ENCODE data around the gene FLYWCH1. TPM values are rescaled to one million over a fixed set of nuclear protein-coding genes. Genes with fewer than 3 reads are reported as not detected.
"Not testable (repeated sequence)": the region's sequence is repeated elsewhere in the genome, so short reads cannot be mapped to it uniquely, and the experiment has no call there.

FLYWCH1 gene
- total RNA-seq, 2 donors from 2014 or later = 31.0 to 37.7 TPM

GRCh38 chr16:2919511-2920255, 8.0 kb downstream of the FLYWCH1 start:
- intact Hi-C loops (cut with DNase I) = loop anchor here (5.0 to 10.0 kb wide), 2 partner anchors 42 to 45 kb away; no protein-coding TSS in a partner anchor
- no peak for DNase-seq (ENCODE audit: low spot score)

- DNase-seq (ENCODE audit: low spot score) = no peak
- intact Hi-C loops (cut with DNase I) = loop anchor here (5.0 to 10.0 kb wide), 2 partner anchors 46 to 49 kb away; no protein-coding TSS in a partner anchor
Observed at GRCh38 chr16:2923481-2923880, 11.8 kb downstream of the FLYWCH1 start.

DNA sequence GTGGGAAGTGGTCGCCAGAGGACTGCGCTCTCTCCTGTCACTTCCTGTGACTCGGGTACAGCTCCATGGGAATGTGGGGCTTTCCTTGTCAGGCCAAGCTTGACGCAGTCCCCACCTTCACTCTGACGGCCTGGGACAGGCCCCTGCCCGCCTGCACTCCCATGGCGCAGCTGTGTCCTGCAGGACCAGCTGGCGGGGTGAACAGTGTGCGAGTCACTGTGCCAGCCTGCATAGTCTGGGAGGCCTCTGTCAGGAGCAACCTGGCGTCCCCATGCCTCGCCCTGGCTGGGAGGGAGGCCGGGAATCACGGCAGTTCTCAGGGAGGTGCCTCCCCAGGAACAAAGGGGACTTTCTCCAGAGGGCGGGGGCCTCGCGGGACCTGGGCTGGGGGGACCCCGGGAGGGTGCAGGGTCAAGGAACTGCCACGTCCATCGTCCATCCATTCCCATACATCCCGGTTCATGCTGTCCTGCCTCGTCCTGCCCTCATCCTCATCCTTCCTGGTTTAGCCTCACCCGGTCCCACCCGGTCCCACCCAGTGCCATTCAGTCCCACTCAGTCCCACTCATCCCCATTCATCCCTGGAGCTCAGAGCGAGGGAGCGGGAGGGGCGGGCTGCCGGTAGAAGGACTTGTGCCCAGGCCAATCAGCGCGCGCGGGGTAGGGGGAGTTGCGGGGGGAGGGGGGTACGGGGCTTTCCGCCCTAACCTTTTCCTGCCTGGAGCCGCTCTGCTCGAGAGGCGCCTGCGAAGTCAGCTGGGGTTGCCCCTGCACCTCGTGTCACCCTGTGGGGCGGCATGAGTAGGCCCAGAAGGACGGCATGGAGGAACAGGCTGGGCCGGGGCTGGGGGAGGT, 13.4 kb downstream of the FLYWCH1 start:
- intact Hi-C loops (cut with DNase I) = loop anchor here (5.0 to 10.0 kb wide), 2 partner anchors 48 to 50 kb away; no protein-coding TSS in a partner anchor

DNA sequence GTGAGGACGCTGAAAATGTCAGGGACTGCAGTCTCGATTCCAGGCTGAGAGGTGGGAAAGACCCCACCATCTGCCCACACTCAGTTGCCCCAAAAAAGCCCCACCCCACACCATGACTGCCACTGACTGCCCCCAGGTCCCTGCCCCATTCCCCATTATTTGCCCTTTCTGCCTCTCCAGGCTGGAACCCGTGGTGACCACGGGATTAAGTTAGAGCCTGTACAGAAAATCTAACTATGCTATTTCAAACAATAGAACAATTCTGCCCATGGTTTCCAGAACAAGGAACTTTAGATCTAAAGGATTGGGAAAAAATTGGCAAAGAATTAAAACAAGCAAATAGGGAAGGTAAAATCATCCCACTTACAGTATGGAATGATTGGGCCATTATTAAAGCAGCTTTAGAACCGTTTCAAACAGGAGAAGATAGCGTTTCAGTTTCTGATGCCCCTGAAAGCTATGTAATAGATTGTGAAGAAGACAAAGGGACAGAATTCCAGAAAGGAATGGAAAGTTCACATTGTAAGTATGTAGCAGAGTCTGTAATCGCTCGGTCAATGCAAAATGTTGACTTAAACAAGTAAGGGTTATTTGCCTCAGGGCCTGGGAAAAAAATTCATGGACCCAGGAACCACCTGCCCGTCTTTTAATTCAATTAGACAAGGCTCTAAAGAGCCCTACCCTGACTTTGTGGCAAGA, 14.4 kb downstream of the FLYWCH1 start:
- no peak for DNase-seq (ENCODE audit: low spot score)
- intact Hi-C loops (cut with DNase I) = loop anchor here in 1 of 2 donors (10.0 kb wide), 1 partner anchor 51 kb away; no protein-coding TSS in a partner anchor

More for the DNA sequence above, 13.4 kb downstream of the FLYWCH1 start:
- no peak for DNase-seq (ENCODE audit: low spot score)

DNA sequence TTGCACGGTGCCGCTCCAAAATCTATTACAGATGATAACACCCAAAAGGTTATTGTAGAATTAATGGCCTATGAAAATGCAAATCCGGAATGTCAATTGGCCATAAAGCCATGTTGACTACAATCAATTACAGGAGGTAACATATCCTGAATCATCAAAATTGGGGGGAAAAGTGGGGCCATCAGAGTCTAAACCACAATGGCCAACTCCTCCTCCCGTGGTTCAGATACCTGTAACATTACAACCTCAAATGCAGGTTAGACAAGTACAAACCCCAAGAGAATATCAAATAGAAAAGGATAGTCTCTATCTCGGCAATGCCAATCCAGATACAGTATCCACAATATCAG, 14.9 kb downstream of the FLYWCH1 start:
- intact Hi-C loops (cut with DNase I) = loop anchor here in 1 of 2 donors (10.0 kb wide), 1 partner anchor 52 kb away; no protein-coding TSS in a partner anchor

GRCh38 chr16:2927010-2927646, 15.4 kb downstream of the FLYWCH1 start:
- intact Hi-C loops (cut with DNase I) = loop anchor here in 1 of 2 donors (10.0 kb wide), 1 partner anchor 52 kb away; no protein-coding TSS in a partner anchor
- DNase-seq (ENCODE audit: low spot score) = peak; percentile 95

More for the DNA sequence above, 14.9 kb downstream of the FLYWCH1 start:
- DNase-seq (ENCODE audit: low spot score) = no peak

DNA sequence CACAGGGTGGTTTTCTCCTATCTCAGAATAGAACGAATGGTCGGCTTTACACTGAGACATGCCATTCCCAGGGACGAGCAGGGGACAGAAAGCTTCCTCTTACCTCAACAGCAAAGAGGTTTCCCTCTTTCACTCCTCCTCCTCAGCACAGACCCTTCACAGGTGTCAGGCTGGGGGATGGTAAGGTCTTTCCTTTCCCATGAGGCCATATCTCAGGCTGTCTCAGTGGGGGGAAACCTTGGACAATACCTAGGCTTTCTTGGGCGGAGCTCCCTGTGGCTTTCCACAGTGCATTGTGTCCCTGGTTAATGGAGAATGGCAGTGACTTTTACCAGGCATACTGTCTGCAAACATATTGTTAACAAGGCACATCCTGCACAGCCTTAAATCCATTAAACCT, 16.4 kb downstream of the FLYWCH1 start:
- intact Hi-C loops (cut with DNase I) = loop anchor here in 1 of 2 donors (10.0 kb wide), 1 partner anchor 53 kb away; no protein-coding TSS in a partner anchor
- DNase-seq (ENCODE audit: low spot score) = not testable (repeated sequence)

DNA sequence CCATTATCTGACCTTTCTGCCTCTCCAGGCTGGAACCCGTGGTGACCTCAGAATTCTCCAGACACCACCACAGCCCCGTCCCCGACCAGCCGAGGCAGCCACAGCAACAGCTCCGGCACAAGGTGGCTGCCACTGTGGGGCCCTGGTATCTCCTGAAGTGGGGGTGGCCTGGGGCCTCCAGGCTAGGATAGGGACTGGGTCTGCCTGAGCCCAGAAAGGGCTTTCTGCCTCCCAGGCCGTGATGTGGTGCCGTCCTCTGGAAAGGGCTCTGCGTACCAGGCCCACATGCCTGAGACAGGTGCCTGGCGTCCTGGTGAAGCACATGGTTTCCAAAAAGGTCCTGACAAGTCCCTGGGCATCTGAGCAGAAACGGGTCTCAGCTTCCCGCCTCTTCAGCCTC, 17.1 kb downstream of the FLYWCH1 start:
- DNase-seq (ENCODE audit: low spot score) = no peak
- intact Hi-C loops (cut with DNase I) = loop anchor here in 1 of 2 donors (10.0 kb wide), 1 partner anchor 54 kb away; no protein-coding TSS in a partner anchor

DNA sequence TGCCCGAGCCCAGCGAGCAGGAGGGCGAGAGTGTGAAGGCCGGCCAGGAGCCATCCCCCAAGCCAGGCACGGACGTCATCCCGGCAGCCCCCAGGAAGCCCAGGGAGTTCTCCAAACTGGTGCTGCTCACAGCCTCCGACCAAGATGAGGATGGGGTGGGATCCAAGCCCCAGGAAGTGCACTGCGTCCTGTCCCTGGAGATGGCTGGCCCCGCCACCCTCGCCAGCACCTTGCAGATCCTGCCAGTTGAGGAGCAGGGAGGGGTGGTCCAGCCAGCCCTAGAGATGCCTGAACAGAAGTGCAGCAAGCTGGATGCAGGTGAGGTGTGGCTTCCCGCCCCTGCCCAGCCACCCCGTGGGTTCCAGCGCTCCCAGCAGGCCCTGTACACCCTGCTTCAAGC, 18.0 kb downstream of the FLYWCH1 start:
- no peak for DNase-seq (ENCODE audit: low spot score)
- intact Hi-C loops (cut with DNase I) = loop anchor here in 1 of 2 donors (10.0 kb wide), 1 partner anchor 55 kb away; no protein-coding TSS in a partner anchor

DNA sequence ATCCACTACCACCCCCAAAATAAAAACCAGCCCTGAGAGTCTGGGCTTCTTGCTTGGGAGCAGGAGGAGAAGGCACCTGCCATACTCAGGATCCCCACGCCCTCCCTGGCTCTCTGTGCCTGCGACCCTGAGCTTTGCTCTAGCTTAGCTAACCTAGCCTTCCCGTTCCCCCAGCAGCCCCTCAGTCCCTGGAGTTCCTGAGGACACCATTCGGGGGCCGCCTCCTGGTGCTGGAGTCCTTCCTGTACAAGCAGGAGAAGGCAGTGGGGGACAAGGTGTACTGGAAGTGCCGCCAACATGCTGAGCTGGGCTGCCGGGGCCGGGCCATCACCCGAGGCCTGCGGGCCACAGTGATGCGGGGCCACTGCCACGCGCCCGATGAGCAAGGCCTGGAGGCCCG, 18.5 kb downstream of the FLYWCH1 start:
- intact Hi-C loops (cut with DNase I) = no loop called here
- DNase-seq (ENCODE audit: low spot score) = no peak

GRCh38 chr16:2931231-2931914, 19.6 kb downstream of the FLYWCH1 start:
- DNase-seq (ENCODE audit: low spot score); intact Hi-C loops (cut with DNase I): not testable (repeated sequence)

DNA sequence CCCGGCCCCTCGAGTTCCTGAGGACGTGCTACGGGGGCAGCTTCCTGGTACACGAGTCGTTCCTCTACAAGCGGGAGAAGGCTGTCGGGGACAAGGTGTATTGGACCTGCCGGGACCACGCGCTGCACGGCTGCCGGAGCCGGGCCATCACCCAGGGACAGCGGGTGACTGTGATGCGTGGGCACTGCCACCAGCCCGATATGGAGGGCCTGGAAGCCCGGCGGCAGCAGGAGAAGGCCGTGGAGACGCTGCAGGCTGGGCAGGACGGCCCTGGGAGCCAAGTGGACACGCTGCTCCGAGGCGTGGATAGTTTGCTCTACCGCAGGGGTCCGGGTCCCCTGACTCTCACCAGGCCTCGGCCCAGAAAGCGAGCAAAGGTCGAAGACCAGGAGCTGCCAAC, 21.4 kb downstream of the FLYWCH1 start:
- intact Hi-C loops (cut with DNase I) = no loop called here
- no peak for DNase-seq (ENCODE audit: low spot score)

GRCh38 chr16:2933701-2934100, 22.0 kb downstream of the FLYWCH1 start:
- intact Hi-C loops (cut with DNase I) = no loop called here

DNA sequence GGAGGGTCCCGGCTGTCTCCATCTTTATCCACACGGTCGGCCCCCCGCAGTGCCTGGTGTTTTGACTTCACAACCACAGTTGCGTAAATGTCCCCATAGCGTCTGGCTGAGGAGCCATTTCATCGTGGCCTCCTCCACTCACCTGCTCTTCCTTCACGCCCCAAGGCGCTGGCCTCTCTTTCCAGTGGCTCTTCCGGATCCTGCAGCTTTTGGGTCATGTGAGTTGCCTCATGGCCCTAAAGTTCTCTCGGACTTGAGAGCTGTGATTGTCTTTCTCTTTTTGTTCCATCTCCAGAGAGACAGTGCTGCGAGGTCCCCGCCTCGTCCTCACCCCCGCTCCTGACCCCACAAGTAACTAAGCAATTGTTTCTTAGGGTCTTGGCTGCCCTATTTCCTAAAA, 22.7 kb downstream of the FLYWCH1 start:
- intact Hi-C loops (cut with DNase I) = no loop called here
- DNase-seq (ENCODE audit: low spot score) = no peak

More at GRCh38 chr16:2933701-2934100, 22.0 kb downstream of the FLYWCH1 start:
- DNase-seq (ENCODE audit: low spot score) = no peak

GRCh38 chr16:2936436-2937011, 24.8 kb downstream of the FLYWCH1 start:
- intact Hi-C loops (cut with DNase I) = no loop called here

GRCh38 chr16:2937170-2937569, 25.4 kb downstream of the FLYWCH1 start:
- intact Hi-C loops (cut with DNase I) = no loop called here
- DNase-seq (ENCODE audit: low spot score) = no peak

More at GRCh38 chr16:2936436-2937011, 24.8 kb downstream of the FLYWCH1 start:
- DNase-seq (ENCODE audit: low spot score) = no peak

DNA sequence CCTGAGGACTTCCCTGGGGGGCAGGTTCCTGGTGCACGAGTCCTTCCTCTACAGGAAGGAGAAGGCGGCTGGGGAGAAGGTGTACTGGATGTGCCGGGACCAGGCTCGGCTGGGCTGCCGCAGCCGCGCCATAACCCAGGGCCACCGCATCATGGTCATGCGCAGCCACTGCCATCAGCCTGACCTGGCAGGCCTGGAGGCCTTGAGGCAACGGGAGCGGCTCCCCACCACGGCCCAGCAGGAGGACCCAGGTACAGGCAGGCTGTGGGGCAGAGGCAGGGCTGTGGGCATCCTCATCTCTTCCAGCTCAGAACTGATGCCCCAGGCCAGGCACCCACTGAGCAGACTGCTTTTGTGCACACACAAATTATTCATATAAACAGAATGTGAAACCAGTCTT, 26.5 kb downstream of the FLYWCH1 start:
- DNase-seq (ENCODE audit: low spot score) = no peak
- intact Hi-C loops (cut with DNase I) = no loop called here

DNA sequence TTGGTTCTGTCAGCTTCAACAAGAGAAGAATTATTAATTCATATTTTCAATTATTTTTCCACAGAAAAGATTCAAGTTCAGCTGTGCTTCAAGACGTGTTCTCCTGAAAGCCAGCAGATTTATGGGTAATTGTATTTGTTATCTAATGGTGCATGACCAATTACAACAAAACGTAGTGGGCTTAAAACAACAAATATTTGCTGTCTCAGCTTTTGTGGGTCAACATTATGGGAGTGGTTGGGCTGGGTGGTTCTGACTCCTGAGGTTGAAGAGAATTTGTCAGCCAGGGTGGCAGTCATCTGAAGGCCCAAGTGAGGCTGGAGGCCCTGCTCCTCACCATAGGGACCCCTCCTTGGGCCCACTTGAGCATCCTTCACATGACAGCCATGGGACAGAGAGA, 28.2 kb downstream of the FLYWCH1 start:
- intact Hi-C loops (cut with DNase I) = no loop called here
- DNase-seq (ENCODE audit: low spot score) = no peak
